IMR-90 (cell line): ENCODE results near the gene COA3. TPM values are rescaled to one million over a fixed set of nuclear protein-coding genes. Genes with fewer than 3 reads are reported as not detected.
A peak's percentile ranks its signal among the peaks of the same experiment; 100 is the strongest.

Experiments
- ATAC-seq: fragments of 200-7000 bp; cut with Tn5 transposase; 2 replicates; pipeline ENCODE4 v1.9.1; 2020; ENCODE audit warnings: low read depth, mild to moderate bottlenecking, moderate library complexity
- BruUV-seq: library from RNA; stranded (reverse); fragments of 400-500 nt; replicated peaks from 2 replicates; lab custom pipeline; 2021; lab: Mats Ljungman, UMichigan
- CTCF ChIA-PET: fragments of 300-600 bp; formaldehyde crosslinking; extraction: SDS; loops from one replicate; lab custom pipeline; 2021; ENCODE audit warnings: antibody characterized with exemption; lab: Yijun Ruan, JAX
- POLR2A ChIA-PET: fragments of 300-600 bp; sonication (Branson Sonifier 250); formaldehyde crosslinking; loops from one replicate; lab custom pipeline; 2022; ENCODE audit warnings: antibody characterized with exemption; ENCODE audit not compliant: unreplicated experiment; lab: Charles Lee
- DNase-seq: peaks from one replicate; pipeline ENCODE4 v3.0.0; 2013
- H2AFZ ChIP-seq: replicated peaks from 2 replicates; pipeline ENCODE3; 2013; ENCODE audit warnings: low read length, mild to moderate bottlenecking; ENCODE audit not compliant: poor library complexity
- H2AK5ac ChIP-seq: 2 replicates; pipeline ENCODE4 v1.6.1; 2013; ENCODE audit warnings: low read depth, low read length, inconsistent platforms
- H2AK9ac ChIP-seq: replicated peaks from 2 replicates; pipeline ENCODE3; 2013; ENCODE audit warnings: mild to moderate bottlenecking, low read depth, low read length, moderate library complexity; ENCODE audit not compliant: poor library complexity
- H2BK120ac ChIP-seq: 2 replicates; pipeline ENCODE4 v1.6.1; 2013; ENCODE audit warnings: low read depth, low read length, inconsistent platforms
- H2BK15ac ChIP-seq: 3 replicates; pipeline ENCODE4 v1.6.1; 2013; ENCODE audit warnings: low read depth, low read length, inconsistent platforms
- H2BK20ac ChIP-seq: 2 replicates; pipeline ENCODE4 v1.6.1; 2013; ENCODE audit warnings: low read depth, mild to moderate bottlenecking, inconsistent platforms, low read length, moderate library complexity
- H2BK5ac ChIP-seq: 2 replicates; pipeline ENCODE4 v1.6.1; 2013; ENCODE audit warnings: mild to moderate bottlenecking, low read depth, low read length, inconsistent platforms; ENCODE audit not compliant: poor library complexity, severe bottlenecking
- H3K14ac ChIP-seq: replicated peaks from 2 replicates; pipeline ENCODE4 v1.6.1; 2013; ENCODE audit warnings: low read depth, low read length, inconsistent platforms
- H3K18ac ChIP-seq: 2 replicates; pipeline ENCODE4 v1.6.1; 2013; ENCODE audit warnings: low read depth, low read length, control low read depth
- H3K23ac ChIP-seq: 2 replicates; pipeline ENCODE4 v1.6.1; 2013; ENCODE audit warnings: low read depth, low read length, inconsistent platforms
- H3K27ac ChIP-seq: 2 replicates; pipeline ENCODE4 v1.5.1; 2013; ENCODE audit warnings: mild to moderate bottlenecking, control low read depth, low read length; ENCODE audit not compliant: insufficient read depth
- H3K27me3 ChIP-seq: 2 replicates; pipeline ENCODE4 v1.6.1; 2013; ENCODE audit warnings: low read length; ENCODE audit not compliant: control insufficient read depth, insufficient read depth
- H3K36me3 ChIP-seq: 2 replicates; pipeline ENCODE4 v1.6.1; 2013; ENCODE audit warnings: low read length, mixed read lengths; ENCODE audit not compliant: control insufficient read depth, insufficient read depth
- H3K4ac ChIP-seq: 2 replicates; pipeline ENCODE4 v1.6.1; 2013; ENCODE audit warnings: low read depth, low read length, inconsistent platforms
- H3K4me1 ChIP-seq: 2 replicates; pipeline ENCODE4 v1.6.1; 2013; ENCODE audit warnings: low read length, mixed read lengths; ENCODE audit not compliant: control insufficient read depth, insufficient read depth
- H3K4me2 ChIP-seq: 2 replicates; pipeline ENCODE4 v1.6.1; 2013; ENCODE audit warnings: low read depth, mild to moderate bottlenecking, control low read depth, low read length, moderate library complexity
- H3K4me3 ChIP-seq: 2 replicates; pipeline ENCODE4 v1.5.1; 2013; ENCODE audit warnings: low read depth, mild to moderate bottlenecking, control low read depth, low read length, moderate library complexity; ENCODE audit not compliant: insufficient read depth
- H3K56ac ChIP-seq: 2 replicates; pipeline ENCODE4 v1.6.1; 2013; ENCODE audit warnings: low read length, inconsistent platforms; ENCODE audit not compliant: insufficient read depth; ENCODE audit errors: extremely low read depth
- H3K79me1 ChIP-seq, 2 experiments: 2 replicates each; pipeline ENCODE4 v1.6.1; 2013; ENCODE audit warnings: low read length in 2 of 2, inconsistent platforms in 1 of 2, low read depth in 1 of 2
- H3K9ac ChIP-seq: 2 replicates; pipeline ENCODE4 v1.6.1; 2013; ENCODE audit warnings: low read depth, low read length, control low read depth
- H3K9me1 ChIP-seq: 2 replicates; pipeline ENCODE4 v1.6.1; 2013; ENCODE audit warnings: low read length, inconsistent platforms; ENCODE audit not compliant: insufficient read depth
- H3K9me3 ChIP-seq: 2 replicates; pipeline ENCODE4 v1.6.1; 2013; ENCODE audit warnings: low read length; ENCODE audit not compliant: control insufficient read depth, insufficient read depth
- H4K20me1 ChIP-seq: 2 replicates; pipeline ENCODE4 v1.6.1; 2013; ENCODE audit warnings: low read length, inconsistent platforms; ENCODE audit not compliant: insufficient read depth
- H4K5ac ChIP-seq: 2 replicates; pipeline ENCODE4 v1.6.1; 2013; ENCODE audit warnings: mild to moderate bottlenecking, low read depth, low read length, control low read depth
- H4K8ac ChIP-seq, 2 experiments: 2 replicates each; pipeline ENCODE4 v1.6.1; 2013; ENCODE audit warnings: low read depth in 2 of 2, low read length in 2 of 2, control low read depth in 1 of 2, inconsistent platforms in 1 of 2
- H4K91ac ChIP-seq: 2 replicates; pipeline ENCODE4 v1.6.1; 2013; ENCODE audit warnings: low read depth, low read length, inconsistent platforms; ENCODE audit not compliant: insufficient read depth
- BHLHE40 ChIP-seq: fragments of 150-350 bp; IDR thresholded peaks from 2 replicates; pipeline ENCODE4 v1.6.1; 2016; ENCODE audit warnings: mild to moderate bottlenecking, low read depth, low read length
- CEBPB ChIP-seq: IDR thresholded peaks from 2 replicates; pipeline ENCODE4 v1.6.1; 2012; ENCODE audit warnings: low read depth, low read length, improper control_type of control experiment
- CHD1 ChIP-seq: IDR thresholded peaks from 2 replicates; pipeline ENCODE4 v1.6.1; 2012; ENCODE audit warnings: low read depth, low read length, improper control_type of control experiment
- CTCF ChIP-seq: conservative IDR thresholded peaks from 2 replicates; pipeline ENCODE4 v1.5.1; 2012; ENCODE audit warnings: mild to moderate bottlenecking, low read depth, low read length, improper control_type of control experiment
- ELK1 ChIP-seq: fragments of 150-350 bp; IDR thresholded peaks from 2 replicates; pipeline ENCODE4 v1.6.1; 2016; ENCODE audit warnings: low read depth, mild to moderate bottlenecking, low read length, moderate library complexity, borderline replicate concordance
- FOS ChIP-seq: fragments of 150-350 bp; IDR thresholded peaks from 2 replicates; pipeline ENCODE4 v1.6.1; 2016; ENCODE audit warnings: low read depth, low read length
- MAFK ChIP-seq: IDR thresholded peaks from 2 replicates; pipeline ENCODE4 v1.6.1; 2012; ENCODE audit warnings: low read depth, low read length, improper control_type of control experiment
- MAZ ChIP-seq: IDR thresholded peaks from 2 replicates; pipeline ENCODE4 v1.6.1; 2012; ENCODE audit warnings: low read depth, mild to moderate bottlenecking, low read length, improper control_type of control experiment, moderate library complexity, borderline replicate concordance
- MXI1 ChIP-seq: IDR thresholded peaks from 2 replicates; pipeline ENCODE4 v1.6.1; 2012; ENCODE audit warnings: low read depth, mild to moderate bottlenecking, low read length, moderate library complexity, borderline replicate concordance
- POLR2A ChIP-seq: IDR thresholded peaks from 2 replicates; pipeline ENCODE4 v1.6.1; 2012; ENCODE audit warnings: mild to moderate bottlenecking, low read depth, low read length
- RAD21 ChIP-seq: IDR thresholded peaks from 2 replicates; pipeline ENCODE4 v1.6.1; 2012; ENCODE audit warnings: low read length, improper control_type of control experiment
- RCOR1 ChIP-seq: IDR thresholded peaks from 2 replicates; pipeline ENCODE4 v1.6.1; 2012; ENCODE audit warnings: mild to moderate bottlenecking, low read length, improper control_type of control experiment; ENCODE audit not compliant: insufficient replicate concordance
- RFX5 ChIP-seq: IDR thresholded peaks from 2 replicates; pipeline ENCODE4 v1.8.0; 2012; ENCODE audit warnings: low read depth, mild to moderate bottlenecking, low read length, moderate library complexity
- SMC3 ChIP-seq: fragments of 150-350 bp; IDR thresholded peaks from 2 replicates; pipeline ENCODE4 v1.6.1; 2016; ENCODE audit warnings: low read depth, mild to moderate bottlenecking, antibody characterized with exemption, low read length, moderate library complexity
- WGBS, 2 experiments: methylation state at CpG; one replicate each; pipeline versions ENCODE4 v1.1.5 to v1.1.7; 2013; ENCODE audit warnings: missing lambda C conversion rate in 2 of 2; ENCODE audit not compliant: insufficient read length in 1 of 2; ENCODE audit errors: extremely low coverage in 2 of 2; 5-methylcytosine and 5-hydroxymethylcytosine counted together
- dilution Hi-C: fragments of 300-500 bp; cut with HindIII; formaldehyde crosslinking; loops from one replicate; pipeline ENCODE4 v1.14.3; 2018; ENCODE audit warnings: low sequenced_read_pairs; ENCODE audit not compliant: unreplicated experiment
- in situ Hi-C: fragments of 300-500 bp; cut with MboI; formaldehyde crosslinking; loops from 3 replicates; pipeline ENCODE4 v1.14.3; 2019; ENCODE audit warnings: low sequenced_read_pairs, inconsistent platforms, mixed read lengths
- intact Hi-C: fragments of 100-400 bp; cut with micrococcal nuclease; formaldehyde crosslinking; loops from 2 replicates; pipeline ENCODE4 v1.10.0; 2022
- polyA plus RNA-seq, 3 experiments: library from polyadenylated mRNA; depleted of rRNA; stranded (reverse); fragments of >200 nt; gene quantifications; 2 replicates each; pipeline ENCODE4 v1.2.3, GENCODE V29; 2012; ENCODE audit warnings: low replicate concordance in 1 of 3
- total RNA-seq: library from RNA; depleted of rRNA; stranded (reverse); fragments of >200 nt; gene quantifications from 2 replicates; pipeline ENCODE4 v1.2.3, GENCODE V29; 2012
- TF ChIP-seq, protein P1 (sequence below): fragments of 150-350 bp; IDR thresholded peaks from 2 replicates; pipeline ENCODE4 v1.6.1; 2017; ENCODE audit warnings: mild to moderate bottlenecking, antibody characterized with exemption, low read length, low read depth

Gene COA3
- total and polyA plus RNA-seq, 2 of the 4 experiments (the other 2 are of a cell fraction), result 66.8 to 78.1 TPM

DNA sequence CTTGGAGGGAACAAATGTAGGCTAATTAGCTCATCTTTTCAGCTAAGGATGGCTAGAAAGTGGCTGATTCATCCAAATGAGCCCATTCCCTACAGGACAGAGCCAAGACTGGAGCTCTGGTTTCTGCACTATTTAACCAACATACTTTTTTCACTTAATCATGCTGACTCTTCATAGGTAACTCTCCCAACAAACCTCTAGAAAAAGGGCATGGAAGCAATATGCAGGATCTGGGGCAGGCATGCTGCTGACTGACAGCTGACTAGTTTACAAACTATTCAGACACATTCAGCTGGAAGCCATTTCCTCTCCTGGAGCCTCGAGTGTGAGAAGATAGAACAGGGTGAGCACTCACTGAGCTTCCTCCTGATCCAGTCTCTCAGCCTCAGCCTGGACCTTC, 19.4 kb upstream of the COA3 start:
- dilution Hi-C loops (no loop called here), in situ Hi-C loops (no loop called here), intact Hi-C loops (no loop called here)
- Histone ChIP-seq H3K4ac (no peak overlapping the region), H2AFZ (no peak overlapping the region), H3K9me3 (no peaks in the 10 kb centered on the region), H3K4me3 (no peak overlapping the region), H3K9ac (no peak overlapping the region), H4K20me1 (no peaks in the 10 kb centered on the region), H3K4me2 (no peak overlapping the region), H2BK120ac (no peak overlapping the region), H4K5ac (no peak overlapping the region), H2AK9ac (no peak overlapping the region), H3K56ac (no peak overlapping the region), H3K36me3 (peaks cover 40% of the 10 kb centered on the region), H3K4me1 (no peaks in the 10 kb centered on the region), H4K8ac (peak overlapping the region in 1 of 2 experiments; percentile 44; a peak in 1 of 4 replicates), H4K91ac (no peak overlapping the region), H3K79me1 (peaks cover 31 to 36% of the 10 kb centered on the region in 2 experiments), H2AK5ac (no peak overlapping the region), H3K27me3 (no peaks in the 10 kb centered on the region), H3K23ac (peak overlapping the region; percentile 23; the same call in 1 of the 2 replicates), H3K9me1 (0 out of 2 replicates have a peak, but pooled peaks cover 4% of the 10 kb centered on the region), H2BK5ac (peak overlapping the region; percentile 1), H2BK20ac (no peak overlapping the region), H2BK15ac (no peak overlapping the region), H3K27ac (no peak overlapping the region), H3K18ac (no peak overlapping the region), H3K14ac (no peak overlapping the region)
- BruUV-seq, result no TSS peak
- WGBS, 2 experiments, result no CpG with 5 or more reads among the region's 1 CpG
- ChIA-PET POLR2A (no interaction called here), CTCF (interaction anchor here (1.6 kb wide), 1 partner anchor 9 kb away, joined by 3 read pairs; no protein-coding TSS in a partner anchor)
- TF ChIP-seq, protein P1, sequence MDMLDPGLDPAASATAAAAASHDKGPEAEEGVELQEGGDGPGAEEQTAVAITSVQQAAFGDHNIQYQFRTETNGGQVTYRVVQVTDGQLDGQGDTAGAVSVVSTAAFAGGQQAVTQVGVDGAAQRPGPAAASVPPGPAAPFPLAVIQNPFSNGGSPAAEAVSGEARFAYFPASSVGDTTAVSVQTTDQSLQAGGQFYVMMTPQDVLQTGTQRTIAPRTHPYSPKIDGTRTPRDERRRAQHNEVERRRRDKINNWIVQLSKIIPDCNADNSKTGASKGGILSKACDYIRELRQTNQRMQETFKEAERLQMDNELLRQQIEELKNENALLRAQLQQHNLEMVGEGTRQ, result no peak
- TF ChIP-seq MAFK (no peak), CHD1 (no peak), CTCF (no peak), RCOR1 (no peak), SMC3 (no peak), FOS (no peak), RFX5 (no peak), POLR2A (no peak), BHLHE40 (no peak), CEBPB (no peak), MXI1 (no peak), RAD21 (no peak), MAZ (no peak), ELK1 (no peak)
- peak; percentile 56 for DNase-seq
- no peak for ATAC-seq
